Measurements from ENCODE around the gene ZDHHC8. TPM values are rescaled to one million over a fixed set of nuclear protein-coding genes. Genes with fewer than 3 reads are reported as not detected.

The ZDHHC8 gene
- total and polyA plus RNA-seq, 11 donors = 15.7 to 45.2 (median 38.2) TPM

DNA sequence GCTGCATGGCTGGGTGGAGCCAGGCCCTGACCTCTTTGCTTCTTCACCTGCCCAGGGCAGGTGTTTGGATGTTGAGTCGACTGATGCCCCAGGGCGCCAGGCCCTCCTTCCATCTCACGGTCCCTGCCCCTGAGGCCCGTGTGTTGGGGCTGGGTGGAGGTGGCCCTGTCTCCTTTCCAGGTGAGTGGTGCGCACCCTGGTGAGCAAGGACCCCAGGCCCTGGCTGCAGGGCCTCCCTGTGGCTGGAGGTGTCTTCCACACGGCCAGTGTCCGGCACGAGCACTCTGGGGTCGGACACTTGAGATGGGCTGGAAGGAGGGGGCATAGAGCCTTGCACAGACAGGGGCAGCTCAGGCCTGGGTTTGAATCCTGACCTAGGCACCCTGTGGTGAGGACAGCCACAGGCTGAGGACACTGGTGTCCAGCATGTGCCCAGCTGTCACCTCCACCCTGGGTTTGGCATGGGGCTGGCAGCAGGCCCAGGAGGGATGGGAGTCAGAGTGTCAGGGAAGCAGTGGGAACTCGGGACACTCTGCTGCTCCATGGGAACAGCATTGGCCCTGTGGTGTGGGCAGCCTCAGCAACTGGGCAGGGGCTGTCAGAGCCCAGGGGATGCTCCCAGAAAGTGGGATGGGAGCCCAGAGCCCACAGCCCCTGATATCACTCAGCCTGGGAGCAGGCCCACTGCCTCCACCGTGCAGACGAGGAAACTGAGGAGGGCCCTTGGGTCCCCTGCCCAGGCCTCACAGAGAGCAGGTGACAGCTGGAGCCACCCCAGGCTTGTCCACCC is 56.4 kb downstream of the ZDHHC8 start:
- H3K36me3 ChIP-seq = no peaks in the 10 kb centered on the region
- H3K4me3 ChIP-seq = no peak overlapping the region
- H3K9me3 ChIP-seq = no peaks in the 10 kb centered on the region
- H3K27me3 ChIP-seq = peaks cover 0 to 7% (median 0%) of the 10 kb centered on the region in 9 donors
- 88 to 94% (median 93%) methylated on average over 10 to 12 of the region's 12 CpGs for WGBS, 4 donors
- no peaks in the 10 kb centered on the region for H3K4me1 ChIP-seq
- ATAC-seq (peak in 3 of 4 donors; percentile 12 to 44 (median 19)), DNase-seq (peak in 1 of 5 donors; percentile 45)
- no peak overlapping the region for H3K27ac ChIP-seq
- no peak for TF ChIP-seq POLR2A (IDR thresholded peaks at IDR 0.05)
- intact Hi-C loops (cut with DNase I) = loop anchor here in 1 of 10 donors (2.0 kb wide), 1 partner anchor 13 kb away; no protein-coding TSS in a partner anchor

DNA sequence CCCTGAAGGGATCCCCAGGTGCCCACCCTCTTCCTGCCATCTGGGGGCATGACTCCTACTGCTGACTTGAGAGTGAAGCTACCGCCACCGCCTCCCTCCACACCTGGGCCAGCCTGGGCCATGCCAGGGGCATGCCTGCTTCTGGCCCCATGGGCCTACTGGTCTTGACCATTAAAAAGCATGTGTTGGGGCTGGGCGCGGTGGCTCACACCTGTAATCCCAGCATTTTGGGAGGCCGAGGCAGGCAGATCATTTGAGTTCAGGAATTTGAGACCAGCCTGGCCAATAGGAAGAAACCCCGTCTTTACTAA is 56.9 kb downstream of the ZDHHC8 start:
- intact Hi-C loops (cut with DNase I) = no loop called here
- ATAC-seq = no peak

DNA sequence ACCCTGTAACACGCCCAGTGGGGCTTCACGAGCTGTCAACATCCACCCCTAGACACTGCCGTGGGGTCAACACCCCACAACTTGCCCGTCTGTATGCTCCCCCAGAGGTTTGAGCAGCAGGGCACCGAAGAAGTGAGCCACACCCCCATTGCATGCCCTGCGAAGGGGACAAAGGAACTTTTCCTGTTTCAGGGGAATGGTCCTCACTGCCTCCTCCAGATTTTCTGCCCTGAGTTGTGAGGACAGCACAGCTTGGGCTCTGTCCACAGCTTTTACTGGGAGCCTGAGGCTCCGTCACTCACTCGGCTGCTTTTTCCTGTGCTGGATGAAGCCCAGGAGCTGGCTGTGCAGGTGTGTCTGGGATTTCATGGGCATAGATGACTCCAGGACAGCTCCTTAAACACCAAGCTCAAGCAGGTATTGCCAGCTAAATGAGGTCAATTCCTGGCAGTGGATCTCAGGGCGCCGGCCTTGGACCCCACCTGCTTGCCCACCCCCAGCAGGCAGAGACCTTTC is 59.5 kb downstream of the ZDHHC8 start:
- intact Hi-C loops (cut with DNase I) = no loop called here
- no peak for DNase-seq
- H3K36me3 ChIP-seq = no peaks in the 10 kb centered on the region
- WGBS, 4 donors = 74 to 89% (median 77%) methylated on average over 6 to 10 of the region's 10 CpGs
- H3K27me3 ChIP-seq = no peaks in the 10 kb centered on the region
- H3K4me1 ChIP-seq = no peaks in the 10 kb centered on the region
- ATAC-seq = no peak
- no peak for TF ChIP-seq POLR2A (IDR thresholded peaks at IDR 0.05)
- TF ChIP-seq, protein P1, sequence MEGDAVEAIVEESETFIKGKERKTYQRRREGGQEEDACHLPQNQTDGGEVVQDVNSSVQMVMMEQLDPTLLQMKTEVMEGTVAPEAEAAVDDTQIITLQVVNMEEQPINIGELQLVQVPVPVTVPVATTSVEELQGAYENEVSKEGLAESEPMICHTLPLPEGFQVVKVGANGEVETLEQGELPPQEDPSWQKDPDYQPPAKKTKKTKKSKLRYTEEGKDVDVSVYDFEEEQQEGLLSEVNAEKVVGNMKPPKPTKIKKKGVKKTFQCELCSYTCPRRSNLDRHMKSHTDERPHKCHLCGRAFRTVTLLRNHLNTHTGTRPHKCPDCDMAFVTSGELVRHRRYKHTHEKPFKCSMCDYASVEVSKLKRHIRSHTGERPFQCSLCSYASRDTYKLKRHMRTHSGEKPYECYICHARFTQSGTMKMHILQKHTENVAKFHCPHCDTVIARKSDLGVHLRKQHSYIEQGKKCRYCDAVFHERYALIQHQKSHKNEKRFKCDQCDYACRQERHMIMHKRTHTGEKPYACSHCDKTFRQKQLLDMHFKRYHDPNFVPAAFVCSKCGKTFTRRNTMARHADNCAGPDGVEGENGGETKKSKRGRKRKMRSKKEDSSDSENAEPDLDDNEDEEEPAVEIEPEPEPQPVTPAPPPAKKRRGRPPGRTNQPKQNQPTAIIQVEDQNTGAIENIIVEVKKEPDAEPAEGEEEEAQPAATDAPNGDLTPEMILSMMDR (IDR thresholded peaks at IDR 0.05) = no peak
- H3K4me3 ChIP-seq = no peak overlapping the region
- H3K9me3 ChIP-seq = no peaks in the 10 kb centered on the region
- H3K27ac ChIP-seq = no peak overlapping the region

More for the DNA sequence above, 56.9 kb downstream of the ZDHHC8 start:
- 94 to 98% (median 96%) methylated on average over 6 of the region's 6 CpGs for WGBS, 4 donors
- Histone ChIP-seq H3K4me3 (no peak overlapping the region), H3K4me1 (no peaks in the 10 kb centered on the region), H3K9me3 (no peaks in the 10 kb centered on the region), H3K36me3 (no peaks in the 10 kb centered on the region), H3K27ac (no peak overlapping the region), H3K27me3 (peaks cover 0 to 7% (median 0%) of the 10 kb centered on the region in 9 donors)
- DNase-seq = no peak
- no peak for TF ChIP-seq POLR2A (IDR thresholded peaks at IDR 0.05)
- TF ChIP-seq, protein P1 (IDR thresholded peaks at IDR 0.05) = no peak

DNA sequence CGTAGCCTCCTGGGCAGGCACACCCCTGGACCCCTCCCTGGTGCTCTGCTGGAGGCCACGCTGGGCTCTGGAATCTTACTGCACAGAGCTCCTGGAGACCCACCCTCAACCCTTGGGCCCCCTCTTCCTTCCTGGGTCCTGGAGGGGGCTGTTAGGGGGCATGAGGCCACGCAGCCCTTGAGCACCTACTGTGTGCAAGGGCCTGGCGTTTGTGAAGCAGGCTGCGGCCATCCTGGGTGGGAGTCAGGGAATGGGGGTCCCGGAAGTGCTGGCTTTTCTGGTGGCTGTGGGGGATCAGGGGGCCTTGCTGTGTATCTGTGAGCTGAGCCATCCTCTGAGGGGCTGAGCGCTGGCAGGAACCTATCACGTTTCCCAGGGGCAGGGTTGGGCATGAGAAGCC is 60.2 kb downstream of the ZDHHC8 start:
- no peaks in the 10 kb centered on the region for H3K27me3 ChIP-seq
- TF ChIP-seq, protein P1 (IDR thresholded peaks at IDR 0.05) = no peak
- TF ChIP-seq POLR2A (IDR thresholded peaks at IDR 0.05) = no peak
- H3K9me3 ChIP-seq = no peaks in the 10 kb centered on the region
- intact Hi-C loops (cut with DNase I) = no loop called here
- ATAC-seq = no peak
- no peak for DNase-seq
- H3K27ac ChIP-seq = no peak overlapping the region
- H3K4me1 ChIP-seq = no peaks in the 10 kb centered on the region
- H3K4me3 ChIP-seq = no peak overlapping the region
- no peaks in the 10 kb centered on the region for H3K36me3 ChIP-seq
- 84 to 89% (median 87%) methylated on average over 6 to 8 of the region's 8 CpGs for WGBS, 4 donors
